ENCODE data around the gene TIAL1. TPM values are rescaled to one million over a fixed set of nuclear protein-coding genes. Genes with fewer than 3 reads are reported as not detected.
A peak's percentile ranks its signal among the peaks of the same experiment; 100 is the strongest.

The TIAL1 gene
- total and polyA plus RNA-seq, 2 of the 13 experiments (the other 11 are each of a cell fraction or from before 2014, with no cell fraction given): 31.5 to 148 TPM

DNA sequence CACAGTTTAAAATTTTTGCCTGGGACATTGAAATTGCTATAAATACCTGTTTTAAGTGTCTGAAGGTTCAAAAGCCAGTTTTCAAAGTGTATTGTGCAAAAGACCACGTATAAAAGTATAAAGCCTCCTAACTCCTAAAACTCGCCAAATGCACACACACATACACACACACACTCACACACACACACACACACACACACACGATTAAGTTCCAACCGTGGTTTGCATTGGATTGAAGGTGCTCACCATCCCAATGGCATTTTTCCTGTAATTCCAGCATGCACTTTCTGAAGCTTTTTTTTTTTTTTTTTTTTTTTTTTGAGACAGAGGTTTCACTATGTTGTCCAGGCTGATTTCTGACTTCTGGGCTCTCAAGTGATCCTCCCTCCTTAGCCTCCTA is 51.5 kb downstream of the TIAL1 start:
- POLR2A ChIA-PET: no interaction called here
- FAIRE-seq: no peak
- WGBS (ENCODE audit: low lambda C conversion rate): 15% methylated on average over 4 of the region's 4 CpGs

DNA sequence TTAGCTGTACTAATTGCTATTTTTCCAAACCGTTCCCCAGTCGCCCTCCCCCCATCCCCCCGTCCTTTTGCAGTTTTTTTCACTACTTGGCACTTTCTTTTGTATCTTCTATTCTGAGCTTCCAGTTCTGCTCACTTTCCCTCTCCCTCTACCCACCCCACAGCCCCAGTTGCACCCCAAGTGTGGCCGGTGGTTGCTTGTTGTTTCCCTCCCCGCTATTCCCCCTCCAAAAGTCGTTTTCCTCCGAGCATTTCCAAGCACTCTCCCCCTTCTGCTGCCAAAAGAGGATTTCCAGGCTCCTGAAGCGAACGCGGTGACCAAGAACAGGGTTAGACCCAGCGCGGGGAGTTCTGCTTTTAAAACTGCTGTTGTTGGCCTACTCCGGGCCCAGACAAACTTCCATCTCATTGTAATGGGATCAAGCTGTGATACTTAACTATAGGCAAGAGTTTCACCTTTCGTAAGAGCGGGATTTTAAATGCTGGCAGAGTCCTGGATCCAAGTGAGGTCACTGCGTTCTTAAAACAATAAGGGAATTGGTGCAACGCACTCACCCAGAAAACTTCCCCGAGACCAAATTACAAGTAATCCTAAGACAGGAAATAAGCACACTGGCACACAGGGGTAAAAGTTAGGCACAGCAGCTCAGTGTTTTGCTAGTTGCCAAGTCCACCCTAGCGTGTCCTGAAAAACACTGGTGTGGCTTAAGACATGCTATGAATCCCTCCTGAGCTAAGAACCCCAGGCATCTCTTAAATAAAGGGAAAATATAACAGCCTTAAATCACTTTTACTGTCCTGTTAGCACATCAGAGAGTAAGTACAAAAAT is 52.7 kb downstream of the TIAL1 start:
- intact Hi-C loops (cut with micrococcal nuclease; ENCODE audit: unreplicated experiment): loop anchor here (1.0 to 5.0 kb wide), 2 partner anchors 47 to 345 kb away; no protein-coding TSS in a partner anchor
- in situ Hi-C loops (cut with HindIII; ENCODE audit: extremely low pct_ligation_motif_present, low pct_unique_long_range_greater_than_20kb): loop anchor here (5.0 to 25.0 kb wide), 2 partner anchors 42 to 357 kb away; partner anchors contain the start of gene PRDX3
- peaks cover 3 to 47% of the 10 kb centered on the region in 2 experiments; a peak in 4 of 5 replicates for H3K27me3 ChIP-seq (ENCODE audit: control insufficient read depth in 1 of 2, insufficient read depth in 2 of 2, low read length in 2 of 2)
- H3K36me3 ChIP-seq (replicated peaks in 1 of 2; ENCODE audit: control insufficient read depth in 1 of 2, insufficient read depth in 2 of 2, low read length in 2 of 2): no peaks in the 10 kb centered on the region
- peak overlapping the region; percentile 85 for H3K4me2 ChIP-seq (ENCODE audit: low read depth, low read length)
- H3K4me1 ChIP-seq (ENCODE audit: insufficient read depth, low read length): peaks cover 13% of the 10 kb centered on the region; the same call in 1 of the 2 replicates
- H3K9ac ChIP-seq (ENCODE audit: insufficient read depth, low read depth, low read length): no peak overlapping the region
- WGBS (ENCODE audit: low lambda C conversion rate): 67% methylated on average over 19 of the region's 19 CpGs
- DNase-seq (ENCODE audit: low spot score): no peak
- CTCF ChIA-PET (ENCODE audit: low intra/inter-chr PET ratio, low total read pairs): interaction anchor here (0.9 to 1.2 kb wide), 2 partner anchors 99 to 338 kb away, joined by 3 to 4 read pairs; no protein-coding TSS in a partner anchor
- no peaks in the 10 kb centered on the region for H3K9me3 ChIP-seq (ENCODE audit: low read length)
- H4K20me1 ChIP-seq (ENCODE audit: insufficient read depth, low read length): no peaks in the 10 kb centered on the region
- H2AFZ ChIP-seq (ENCODE audit: low read length): no peak overlapping the region
- ATAC-seq: no peak
- no peak for FAIRE-seq
- BruUV-seq (replicated peaks): no TSS peak
- POLR2A ChIA-PET: no interaction called here
- peak overlapping the region in 1 of 3 experiments; percentile 71; a peak in 1 of 6 replicates for H3K4me3 ChIP-seq (replicated peaks in 1 of 3; ENCODE audit: insufficient read depth in 1 of 3, low read depth in 2 of 3, low read length in 3 of 3)
- H3K79me2 ChIP-seq (ENCODE audit: insufficient read depth, low read length): no peaks in the 10 kb centered on the region
- no peak overlapping the region for H3K27ac ChIP-seq (ENCODE audit: extremely low read length, insufficient read depth, low read length)
- TF ChIP-seq ZBTB7B (CRISPR knock-in tag; IDR thresholded peaks at IDR 0.05): no peak
- no peak for TF ChIP-seq SCMH1 (CRISPR knock-in tag; IDR thresholded peaks at IDR 0.05; ENCODE audit: borderline replicate concordance)
- no peak for TF ChIP-seq FOXC1 (CRISPR knock-in tag; IDR thresholded peaks at IDR 0.05; ENCODE audit: borderline replicate concordance)
- TF ChIP-seq ZNF567 (CRISPR knock-in tag; IDR thresholded peaks at IDR 0.05; ENCODE audit: borderline replicate concordance): no peak
- TF ChIP-seq IKZF4 (CRISPR knock-in tag; IDR thresholded peaks at IDR 0.05; ENCODE audit: borderline replicate concordance, low read depth, not compliant biosample characterization): no peak
- TF ChIP-seq HNF4G (IDR thresholded peaks at IDR 0.05; ENCODE audit: borderline replicate concordance, low read depth, low read length): no peak
- no peak for TF ChIP-seq HNF4G (CRISPR knock-in tag; IDR thresholded peaks at IDR 0.05; ENCODE audit: borderline replicate concordance, low read depth)
- no peak for TF ChIP-seq ZNF382 (CRISPR knock-in tag; IDR thresholded peaks at IDR 0.05; ENCODE audit: borderline replicate concordance)
- no peak for TF ChIP-seq RFX1 (IDR thresholded peaks at IDR 0.05)
- no peak for TF ChIP-seq ELF3 (CRISPR knock-in tag; IDR thresholded peaks at IDR 0.05)
- no peak for TF ChIP-seq ZNF17 (CRISPR knock-in tag; IDR thresholded peaks at IDR 0.05)
- no peak for TF ChIP-seq SOX6 (IDR thresholded peaks at IDR 0.05)
- no peak for TF ChIP-seq SOX6 (CRISPR knock-in tag; IDR thresholded peaks at IDR 0.05)
- TF ChIP-seq ZFP37 (CRISPR knock-in tag; IDR thresholded peaks at IDR 0.05; ENCODE audit: borderline replicate concordance): no peak
- TF ChIP-seq ZNF878 (CRISPR knock-in tag; IDR thresholded peaks at IDR 0.05): no peak

More for the DNA sequence above, 51.5 kb downstream of the TIAL1 start:
- ATAC-seq: no peak
- no peak overlapping the region for H3K9ac ChIP-seq (ENCODE audit: insufficient read depth, low read depth, low read length)
- no peak overlapping the region for H3K4me3 ChIP-seq (replicated peaks in 1 of 3; ENCODE audit: insufficient read depth in 1 of 3, low read depth in 2 of 3, low read length in 3 of 3)
- no peak overlapping the region for H3K4me2 ChIP-seq (ENCODE audit: low read depth, low read length)
- DNase-seq (ENCODE audit: low spot score): no peak
- H3K4me1 ChIP-seq (ENCODE audit: insufficient read depth, low read length): peaks cover 10% of the 10 kb centered on the region; the same call in 1 of the 2 replicates
- no TSS peak for BruUV-seq (replicated peaks)
- H3K9me3 ChIP-seq (ENCODE audit: low read length): no peaks in the 10 kb centered on the region
- in situ Hi-C loops (cut with HindIII; ENCODE audit: extremely low pct_ligation_motif_present, low pct_unique_long_range_greater_than_20kb): loop anchor here (25.0 kb wide), 1 partner anchor 358 kb away; the partner anchor contains the start of gene PRDX3
- H3K36me3 ChIP-seq (replicated peaks in 1 of 2; ENCODE audit: control insufficient read depth in 1 of 2, insufficient read depth in 2 of 2, low read length in 2 of 2): no peaks in the 10 kb centered on the region
- no peak overlapping the region for H2AFZ ChIP-seq (ENCODE audit: low read length)
- intact Hi-C loops (cut with micrococcal nuclease; ENCODE audit: unreplicated experiment): no loop called here
- H3K27me3 ChIP-seq (ENCODE audit: control insufficient read depth in 1 of 2, insufficient read depth in 2 of 2, low read length in 2 of 2): peaks cover 3 to 37% of the 10 kb centered on the region in 2 experiments; a peak in 4 of 5 replicates
- no peaks in the 10 kb centered on the region for H3K79me2 ChIP-seq (ENCODE audit: insufficient read depth, low read length)
- H3K27ac ChIP-seq (ENCODE audit: extremely low read length, insufficient read depth, low read length): no peak overlapping the region
- TF ChIP-seq CBX5 (CRISPR knock-in tag; IDR thresholded peaks at IDR 0.05; ENCODE audit: borderline replicate concordance): no peak
- CTCF ChIA-PET (ENCODE audit: low intra/inter-chr PET ratio, low total read pairs): no interaction called here
- H4K20me1 ChIP-seq (ENCODE audit: insufficient read depth, low read length): 0 out of 2 replicates have a peak, but pooled peaks cover 3% of the 10 kb centered on the region

Measured in HepG2 (cell line).